GM12865 (cell line): ENCODE results near the gene FAM13A.

ENCODE experiments used
- DNase-seq: peaks from one replicate; pipeline ENCODE4 v3.0.0; 2010; ENCODE audit warnings: low read depth
- H3K4me3 ChIP-seq: 2 replicates; pipeline ENCODE4 v1.5.1; 2011; ENCODE audit warnings: mild to moderate bottlenecking, low read depth, low read length, control low read depth
- TF ChIP-seq, protein P1 (sequence below): IDR thresholded peaks from 2 replicates; pipeline ENCODE4 v1.5.1; 2011; ENCODE audit warnings: low read length, control low read depth, low read depth, inconsistent platforms; ENCODE audit not compliant: insufficient read depth; ENCODE audit errors: missing control alignments

The FAM13A gene

DNA sequence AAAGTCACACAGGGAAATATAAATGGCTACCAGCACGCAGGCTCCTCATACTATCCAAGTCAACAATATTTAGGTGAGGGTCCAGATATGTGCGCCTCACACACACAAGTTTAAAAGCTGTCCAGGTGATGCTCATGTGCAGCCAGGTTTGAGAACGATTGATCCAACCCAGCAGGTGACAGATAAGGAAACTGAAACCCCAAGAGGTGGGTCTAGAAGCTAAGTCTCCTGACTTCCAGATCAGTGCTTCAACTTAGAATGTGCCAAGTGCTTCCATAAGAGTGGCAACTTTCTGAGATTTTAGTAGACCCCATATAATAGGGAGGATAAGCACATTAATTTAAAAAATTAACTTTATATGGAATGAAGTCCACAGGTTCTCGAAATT, 304.9 kb downstream of the FAM13A start:
- no peak for DNase-seq
- TF ChIP-seq, protein P1, sequence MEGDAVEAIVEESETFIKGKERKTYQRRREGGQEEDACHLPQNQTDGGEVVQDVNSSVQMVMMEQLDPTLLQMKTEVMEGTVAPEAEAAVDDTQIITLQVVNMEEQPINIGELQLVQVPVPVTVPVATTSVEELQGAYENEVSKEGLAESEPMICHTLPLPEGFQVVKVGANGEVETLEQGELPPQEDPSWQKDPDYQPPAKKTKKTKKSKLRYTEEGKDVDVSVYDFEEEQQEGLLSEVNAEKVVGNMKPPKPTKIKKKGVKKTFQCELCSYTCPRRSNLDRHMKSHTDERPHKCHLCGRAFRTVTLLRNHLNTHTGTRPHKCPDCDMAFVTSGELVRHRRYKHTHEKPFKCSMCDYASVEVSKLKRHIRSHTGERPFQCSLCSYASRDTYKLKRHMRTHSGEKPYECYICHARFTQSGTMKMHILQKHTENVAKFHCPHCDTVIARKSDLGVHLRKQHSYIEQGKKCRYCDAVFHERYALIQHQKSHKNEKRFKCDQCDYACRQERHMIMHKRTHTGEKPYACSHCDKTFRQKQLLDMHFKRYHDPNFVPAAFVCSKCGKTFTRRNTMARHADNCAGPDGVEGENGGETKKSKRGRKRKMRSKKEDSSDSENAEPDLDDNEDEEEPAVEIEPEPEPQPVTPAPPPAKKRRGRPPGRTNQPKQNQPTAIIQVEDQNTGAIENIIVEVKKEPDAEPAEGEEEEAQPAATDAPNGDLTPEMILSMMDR = no peak
- H3K4me3 ChIP-seq = no peak overlapping the region

DNA sequence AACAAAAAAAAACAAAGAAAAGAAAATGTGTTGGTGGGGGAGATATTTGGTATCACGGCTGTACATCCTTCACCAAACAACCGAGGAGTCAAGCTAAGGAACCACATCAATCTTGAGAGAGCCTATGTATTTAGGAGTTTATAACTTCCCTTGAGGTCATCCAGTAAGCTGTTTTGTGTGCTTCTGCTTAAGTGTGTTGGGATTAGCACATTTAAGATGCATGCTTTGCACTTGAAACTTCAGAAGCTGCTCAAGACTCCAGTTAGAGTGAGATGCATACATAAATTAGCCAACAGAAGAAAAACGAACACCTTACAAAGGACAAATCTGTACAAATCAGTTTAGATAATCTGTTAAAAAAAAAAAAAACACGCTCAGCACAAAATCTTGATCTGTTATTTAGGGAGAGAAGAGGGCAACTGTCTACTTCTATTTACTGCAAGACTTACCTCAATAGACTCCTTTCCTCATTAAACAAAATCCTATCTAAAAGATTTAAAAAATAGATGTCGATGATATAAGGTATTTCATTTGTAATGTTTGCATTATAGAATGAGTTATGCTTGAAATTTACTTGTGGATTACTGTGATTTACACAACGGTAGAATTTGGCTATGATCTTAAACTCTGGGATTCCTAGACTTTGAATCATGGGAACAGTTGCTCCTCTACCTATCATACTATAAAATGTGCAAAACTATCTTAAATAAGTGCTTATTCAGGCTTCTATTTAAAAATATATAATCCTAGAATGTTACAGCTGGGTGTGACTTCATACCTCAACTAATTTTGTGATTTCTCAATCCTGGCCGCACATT, 305.5 kb downstream of the FAM13A start:
- TF ChIP-seq, protein P1 = no peak
- no peak for DNase-seq
- H3K4me3 ChIP-seq = no peak overlapping the region

DNA sequence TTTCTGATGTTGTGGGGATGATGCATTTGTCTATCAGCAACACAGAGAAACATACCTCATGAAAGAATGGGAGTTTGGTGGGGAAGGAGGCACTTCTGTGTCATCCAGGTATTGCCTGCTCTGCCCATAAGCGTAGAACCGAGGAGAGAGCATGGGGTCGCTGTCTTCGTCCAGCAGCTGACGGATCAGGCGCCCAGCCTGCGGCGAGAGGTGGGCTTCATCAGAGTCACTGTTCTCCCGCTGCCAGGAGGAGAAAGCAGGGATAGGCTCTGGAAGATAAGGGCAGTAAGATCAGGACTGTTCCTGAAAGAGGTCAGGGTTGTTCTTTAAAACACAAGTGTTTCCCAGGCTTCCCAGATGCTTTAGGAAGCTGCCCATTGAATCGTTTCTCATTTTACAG, 306.6 kb downstream of the FAM13A start:
- H3K4me3 ChIP-seq = no peak overlapping the region
- no peak for DNase-seq
- TF ChIP-seq, protein P1 = no peak

DNA sequence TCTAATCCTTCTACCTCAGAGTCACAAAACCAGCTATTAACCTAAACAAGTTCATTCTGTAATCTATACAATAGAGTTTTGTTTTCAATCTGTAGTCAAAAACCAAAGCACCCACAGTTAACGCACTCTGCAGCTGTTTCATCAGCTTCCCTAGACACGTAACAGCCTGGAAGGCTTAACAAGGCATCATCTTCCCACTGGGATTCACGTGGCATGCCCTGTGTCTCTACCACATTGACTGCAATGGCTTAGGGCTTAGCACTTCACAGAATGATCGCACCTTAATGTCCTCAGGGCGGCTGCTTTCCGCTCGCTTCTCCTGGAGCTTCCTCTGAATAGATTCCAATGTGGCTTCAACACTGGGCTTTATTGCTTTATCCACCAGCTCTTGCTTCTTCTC, 309.6 kb downstream of the FAM13A start:
- DNase-seq = no peak
- H3K4me3 ChIP-seq = no peak overlapping the region
- TF ChIP-seq, protein P1 = no peak

DNA sequence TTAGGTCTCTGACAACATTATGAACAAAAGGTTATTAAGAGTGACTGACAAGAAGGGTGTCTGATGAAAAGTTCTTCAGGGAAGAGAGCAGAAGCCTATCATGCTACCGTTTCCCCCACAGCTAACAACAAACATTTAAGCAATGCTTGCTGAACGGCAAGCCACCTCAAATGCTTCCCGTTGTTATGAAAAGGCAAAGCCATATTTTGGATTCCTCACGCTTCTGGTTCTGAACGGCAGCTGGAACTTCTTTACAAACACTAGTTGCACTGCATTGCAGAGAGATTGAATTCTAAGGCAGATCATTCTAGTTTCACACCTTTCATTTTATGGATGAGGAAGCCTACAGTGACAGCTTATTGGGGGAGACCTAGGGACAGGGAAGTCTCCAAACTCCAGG, 310.8 kb downstream of the FAM13A start:
- DNase-seq = no peak
- no peak overlapping the region for H3K4me3 ChIP-seq
- TF ChIP-seq, protein P1 = no peak

DNA sequence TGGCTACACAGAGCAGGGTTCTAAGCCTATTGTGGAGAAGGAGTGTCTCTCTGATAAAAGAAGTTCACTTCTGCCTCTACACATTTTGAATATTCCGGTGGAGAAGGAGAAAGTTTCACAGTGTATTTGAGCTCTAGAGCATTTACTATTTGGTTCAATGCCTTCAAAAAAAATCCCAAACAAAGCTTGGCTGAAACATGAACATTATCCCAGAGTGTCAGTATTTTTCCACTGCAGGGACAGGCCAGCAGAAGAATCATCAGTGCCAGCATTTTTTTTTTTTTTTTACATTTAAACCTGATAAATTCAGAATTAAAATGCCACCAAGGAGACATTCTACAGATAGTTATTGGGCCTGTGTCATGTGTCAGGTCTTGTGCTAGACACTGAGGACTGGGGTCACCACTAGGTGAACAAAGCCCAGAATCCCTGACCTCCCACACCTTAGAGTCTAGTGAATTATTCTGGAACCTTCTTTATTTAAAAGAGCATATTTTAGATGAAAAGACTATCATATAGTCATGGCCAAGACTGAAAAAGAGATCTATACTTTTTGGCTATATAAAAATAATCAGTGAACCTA, 311.3 kb downstream of the FAM13A start:
- H3K4me3 ChIP-seq = no peak overlapping the region
- DNase-seq = no peak
- TF ChIP-seq, protein P1 = no peak
